Gastroesophageal sphincter (tissue), 3 donors: ENCODE results near the gene BLZF1.

ENCODE experiments used
- EP300 ChIP-seq: sonication (generic); formaldehyde crosslinking; IDR thresholded peaks from one replicate; pipeline ENCODE4 v1.6.1; 2017; ENCODE audit warnings: antibody characterized with exemption, mild to moderate bottlenecking
- POLR2A ChIP-seq, 2 donors: fragments of 450-650 bp; IDR thresholded peaks; one replicate each; pipeline ENCODE4 v1.6.1; 2017; ENCODE audit warnings: antibody characterized with exemption in 2 of 2, mild to moderate bottlenecking in 2 of 2, moderate library complexity in 1 of 2
- POLR2AphosphoS5 ChIP-seq: sonication (generic); formaldehyde crosslinking; IDR thresholded peaks from one replicate; pipeline ENCODE4 v1.6.1; 2017; ENCODE audit warnings: antibody characterized with exemption
- TF ChIP-seq, protein P1 (sequence below), 4 experiments: fragments of 200-600 bp in 2 of 4; fragments of 450-650 bp in 2 of 4; sonication (generic) in 1 of 4; IDR thresholded peaks; one replicate each; pipeline ENCODE4 v1.5.1; 2017 to 2019; ENCODE audit warnings: antibody characterized with exemption in 4 of 4, mild to moderate bottlenecking in 2 of 4, moderate library complexity in 2 of 4

- TF ChIP-seq, protein P1, sequence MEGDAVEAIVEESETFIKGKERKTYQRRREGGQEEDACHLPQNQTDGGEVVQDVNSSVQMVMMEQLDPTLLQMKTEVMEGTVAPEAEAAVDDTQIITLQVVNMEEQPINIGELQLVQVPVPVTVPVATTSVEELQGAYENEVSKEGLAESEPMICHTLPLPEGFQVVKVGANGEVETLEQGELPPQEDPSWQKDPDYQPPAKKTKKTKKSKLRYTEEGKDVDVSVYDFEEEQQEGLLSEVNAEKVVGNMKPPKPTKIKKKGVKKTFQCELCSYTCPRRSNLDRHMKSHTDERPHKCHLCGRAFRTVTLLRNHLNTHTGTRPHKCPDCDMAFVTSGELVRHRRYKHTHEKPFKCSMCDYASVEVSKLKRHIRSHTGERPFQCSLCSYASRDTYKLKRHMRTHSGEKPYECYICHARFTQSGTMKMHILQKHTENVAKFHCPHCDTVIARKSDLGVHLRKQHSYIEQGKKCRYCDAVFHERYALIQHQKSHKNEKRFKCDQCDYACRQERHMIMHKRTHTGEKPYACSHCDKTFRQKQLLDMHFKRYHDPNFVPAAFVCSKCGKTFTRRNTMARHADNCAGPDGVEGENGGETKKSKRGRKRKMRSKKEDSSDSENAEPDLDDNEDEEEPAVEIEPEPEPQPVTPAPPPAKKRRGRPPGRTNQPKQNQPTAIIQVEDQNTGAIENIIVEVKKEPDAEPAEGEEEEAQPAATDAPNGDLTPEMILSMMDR (IDR thresholded peaks at IDR 0.05): peak; percentile 75 to 79 (median 76)
- TF ChIP-seq POLR2AphosphoS5 (no peak), POLR2A (IDR thresholded peaks at IDR 0.05) (no peak), EP300 (no peak)
These were observed 19.5 kb upstream of the BLZF1 start for GRCh38 chr1:169348383-169349036.
